NCI-H2171 treated with DMSO at 0.1 percent for 48 hours (cell line): ENCODE data around the gene PRDM16.

Experiments used
- DNase-seq: peaks from one replicate; lab custom pipeline; 2025; lab: John Stamatoyannopoulos, UW

The PRDM16 gene

DNA sequence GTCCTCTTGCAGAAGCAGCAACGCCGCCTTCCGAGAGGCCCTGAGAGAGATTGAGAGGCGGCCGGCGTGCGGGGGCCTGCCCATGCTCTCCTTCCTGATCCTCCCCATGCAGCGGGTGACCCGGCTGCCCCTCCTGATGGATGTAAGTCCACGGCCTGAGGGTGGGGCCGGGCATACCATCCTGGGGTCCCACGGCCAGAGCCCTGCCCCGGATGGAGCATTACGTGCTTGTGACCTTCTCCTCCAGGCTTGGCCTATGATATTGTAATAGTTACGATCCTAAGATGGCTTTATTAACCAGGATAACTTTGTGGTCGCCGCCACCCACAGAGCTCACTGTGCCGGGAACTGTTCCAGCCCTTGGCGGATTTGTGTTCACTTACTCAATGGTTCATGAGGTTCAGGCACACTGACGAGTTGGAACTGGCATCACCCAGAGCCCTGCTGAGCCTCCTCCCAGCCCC is 404.4 kb downstream of the PRDM16 start:
- DNase-seq = no peak

DNA sequence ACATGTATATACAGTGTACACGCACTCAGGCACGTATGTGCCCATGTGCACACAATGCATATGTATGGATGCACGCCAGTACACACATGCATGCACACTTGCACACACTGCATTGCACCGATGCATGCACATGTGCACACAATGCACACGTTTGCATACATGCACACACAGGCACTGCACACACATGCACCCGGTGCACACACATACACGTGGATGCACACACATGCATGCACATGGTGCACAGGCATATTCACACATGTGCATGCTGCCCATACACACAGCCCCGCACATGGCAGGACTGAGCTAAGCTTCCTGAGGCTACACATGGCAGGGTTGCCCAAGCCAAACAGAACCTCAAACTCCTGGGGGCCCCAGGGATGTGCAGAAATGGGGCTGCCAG is 405.0 kb downstream of the PRDM16 start:
- no peak for DNase-seq

DNA sequence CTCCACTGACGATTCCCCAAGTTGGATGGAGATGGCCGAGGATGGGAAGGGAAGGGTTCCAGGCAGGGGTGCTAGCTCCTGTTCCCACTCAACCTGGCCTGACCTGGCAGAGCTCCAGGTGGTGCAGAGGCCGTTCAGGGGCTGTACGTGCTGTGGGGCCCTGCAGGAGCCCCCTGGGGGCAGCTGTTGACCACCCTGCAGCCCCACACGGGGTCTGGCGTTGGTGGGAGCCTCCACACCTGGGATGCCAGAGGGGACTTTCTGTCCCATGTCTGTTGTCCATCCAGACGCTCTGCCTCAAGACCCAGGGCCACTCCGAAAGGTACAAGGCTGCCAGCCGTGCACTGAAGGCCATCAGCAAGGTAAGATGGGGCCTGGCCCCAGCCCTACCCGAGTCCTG is 405.4 kb downstream of the PRDM16 start:
- DNase-seq = no peak

DNA sequence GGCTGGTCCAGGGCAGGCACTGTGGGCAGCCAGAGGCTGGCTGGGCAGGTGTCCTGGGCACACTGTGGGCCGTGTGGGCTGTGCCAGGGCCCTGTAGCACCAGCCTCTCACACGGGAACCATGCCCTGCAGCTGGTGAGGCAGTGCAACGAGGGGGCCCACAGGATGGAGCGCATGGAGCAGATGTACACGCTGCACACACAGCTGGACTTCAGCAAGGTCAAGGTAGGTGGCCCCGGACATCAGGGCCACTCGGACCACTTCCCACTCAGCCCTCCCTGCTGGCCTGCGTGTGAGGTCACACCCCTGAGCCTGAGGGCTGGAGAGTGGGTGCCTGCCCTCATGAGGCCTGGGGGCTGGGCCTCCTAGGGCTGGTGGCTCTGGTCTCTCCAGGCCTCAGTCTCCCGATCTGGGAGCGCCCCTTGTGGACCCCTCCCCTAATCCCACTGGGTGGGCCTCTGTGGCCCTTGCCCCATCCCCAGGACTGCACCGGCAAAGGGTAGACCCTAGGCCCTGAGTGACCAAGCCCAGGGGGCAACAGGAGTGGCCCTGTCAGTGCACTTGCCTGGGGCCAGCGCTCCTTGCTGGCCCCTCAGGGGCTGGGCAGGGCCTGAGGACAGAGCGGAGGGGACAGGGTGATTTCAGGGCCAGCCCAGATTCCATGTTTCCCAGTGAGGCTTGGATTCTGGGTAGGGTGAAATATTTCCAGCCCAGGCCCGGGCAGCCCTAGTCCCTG is 407.0 kb downstream of the PRDM16 start:
- DNase-seq = no peak

DNA sequence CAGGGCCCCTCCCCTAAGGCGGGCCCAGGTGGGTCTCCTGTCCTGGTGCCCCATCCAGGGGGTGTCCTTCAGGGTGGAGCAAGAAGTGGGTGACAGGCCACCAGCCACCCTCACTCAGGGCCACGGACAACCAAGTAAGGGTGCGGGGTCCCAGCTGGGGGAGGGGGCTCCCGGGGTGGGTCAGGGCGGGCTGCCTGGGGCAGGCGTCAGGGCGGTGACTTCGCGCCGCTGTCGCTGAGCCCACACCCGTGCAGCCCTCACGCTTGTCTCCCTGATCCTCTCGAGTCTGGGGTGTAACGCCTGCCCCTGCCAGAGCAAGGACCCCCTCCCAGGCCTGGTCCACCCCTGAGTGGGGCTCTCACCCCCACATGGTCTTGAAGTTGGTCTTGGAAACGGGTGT is 407.7 kb downstream of the PRDM16 start:
- DNase-seq = no peak

DNA sequence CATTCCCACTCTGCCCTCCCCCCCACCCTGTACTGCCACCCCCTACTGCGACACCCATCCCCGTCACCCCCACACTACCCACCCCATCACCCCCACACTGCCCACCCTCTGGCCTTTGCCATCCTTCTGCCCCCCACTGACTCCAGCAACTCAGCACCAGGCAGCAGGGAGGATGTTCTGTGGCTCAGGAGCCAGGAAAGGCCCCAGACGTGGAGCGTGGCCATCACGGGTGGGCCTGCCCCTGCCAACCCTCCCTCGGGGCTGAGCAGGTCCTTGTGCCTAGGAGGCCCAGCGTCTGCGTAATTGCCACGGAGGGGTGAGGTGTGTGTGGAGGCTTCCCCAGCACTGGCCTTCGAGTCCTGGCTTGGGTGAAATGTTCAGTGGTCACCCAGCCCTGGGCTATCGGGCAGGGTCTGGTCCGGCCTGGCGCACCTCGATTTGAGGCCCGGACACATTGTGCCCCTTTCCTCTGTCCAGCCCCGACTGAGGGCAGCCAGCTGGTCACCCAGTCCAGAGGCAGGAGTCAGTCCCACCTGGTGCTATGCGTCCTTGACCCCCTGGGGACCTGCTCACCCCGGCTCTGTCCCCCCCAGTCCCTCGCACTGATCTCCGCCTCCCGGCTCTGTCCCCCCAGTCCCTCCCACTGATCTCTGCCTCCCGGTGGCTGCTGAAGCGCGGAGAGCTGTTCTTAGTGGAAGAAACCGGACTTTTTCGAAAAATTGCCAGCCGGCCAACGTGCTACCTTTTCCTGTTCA is 408.4 kb downstream of the PRDM16 start:
- DNase-seq = no peak

DNA sequence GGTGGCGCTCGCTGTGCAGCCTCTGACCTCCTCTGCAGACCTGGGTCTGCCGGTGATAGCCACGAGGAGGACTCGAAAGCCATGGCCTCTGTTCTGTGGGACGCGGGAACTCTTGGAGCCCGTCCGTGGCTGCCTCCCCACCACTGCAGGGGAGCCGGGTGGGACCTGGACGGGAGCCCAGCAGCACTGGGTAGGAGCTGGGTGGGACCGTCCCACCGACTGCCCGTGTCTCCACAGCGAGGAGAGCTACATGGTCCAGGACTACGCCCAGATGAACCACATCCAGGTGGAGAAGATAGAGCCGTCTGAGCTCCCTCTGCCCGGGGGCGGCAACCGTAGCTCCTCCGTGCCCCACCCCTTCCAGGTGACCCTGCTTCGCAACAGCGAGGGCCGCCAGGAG is 409.2 kb downstream of the PRDM16 start:
- DNase-seq = no peak

DNA sequence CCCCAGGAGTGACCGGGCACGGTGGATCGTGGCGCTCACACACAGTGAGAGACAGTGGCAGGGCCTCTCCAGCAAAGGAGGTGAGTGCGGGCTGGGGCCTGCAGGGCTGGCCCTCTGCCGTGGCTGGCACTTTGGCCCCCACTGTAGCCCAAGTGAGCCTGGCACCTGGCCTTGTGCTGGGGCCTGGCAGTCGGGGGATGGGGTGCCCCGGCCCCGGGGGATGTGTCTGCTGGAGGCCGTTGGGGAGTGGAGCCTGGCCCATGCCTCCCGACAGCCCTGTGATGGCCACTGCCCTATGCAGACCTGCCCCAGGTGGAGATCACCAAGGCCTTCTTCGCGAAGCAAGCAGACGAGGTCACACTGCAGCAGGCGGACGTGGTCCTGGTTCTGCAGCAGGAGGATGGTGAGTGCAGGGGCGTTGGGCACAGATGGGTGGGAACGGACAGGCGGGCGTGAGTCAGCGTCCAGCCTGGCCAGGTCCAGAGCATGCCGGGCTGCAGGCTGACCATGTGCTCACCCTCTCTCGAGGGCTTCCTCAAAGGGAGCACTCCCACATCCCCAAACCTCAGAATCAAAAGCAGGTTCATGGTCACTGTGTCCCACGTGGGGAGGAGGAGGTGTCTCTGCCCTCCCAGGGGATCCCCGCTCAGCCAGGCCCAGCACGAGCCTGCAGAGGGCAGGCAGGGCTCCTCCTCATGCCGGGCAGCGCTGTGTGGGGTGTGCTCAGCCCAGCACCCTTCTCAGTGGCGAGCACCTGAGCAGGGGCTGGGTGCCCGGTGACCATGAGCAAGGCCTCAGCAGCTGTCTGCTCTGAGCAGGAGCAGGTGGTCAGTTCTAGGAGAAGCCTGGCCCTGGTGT is 410.7 kb downstream of the PRDM16 start:
- DNase-seq = no peak

DNA sequence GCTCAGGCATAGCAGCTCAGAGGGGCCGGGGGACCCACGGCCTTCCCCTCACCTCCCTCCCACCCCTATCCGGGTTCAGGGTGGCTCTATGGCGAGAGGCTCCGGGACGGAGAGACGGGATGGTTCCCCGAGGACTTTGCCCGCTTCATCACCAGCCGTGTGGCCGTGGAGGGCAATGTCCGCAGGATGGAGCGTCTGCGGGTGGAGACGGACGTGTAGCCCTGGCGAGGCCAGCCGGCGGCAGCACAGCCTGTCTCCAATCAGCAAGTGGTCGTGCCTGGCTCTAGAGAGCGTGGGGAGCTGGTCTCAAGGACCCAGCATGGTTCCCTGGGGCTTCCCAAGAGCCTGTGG is 411.3 kb downstream of the PRDM16 start:
- DNase-seq = no peak

DNA sequence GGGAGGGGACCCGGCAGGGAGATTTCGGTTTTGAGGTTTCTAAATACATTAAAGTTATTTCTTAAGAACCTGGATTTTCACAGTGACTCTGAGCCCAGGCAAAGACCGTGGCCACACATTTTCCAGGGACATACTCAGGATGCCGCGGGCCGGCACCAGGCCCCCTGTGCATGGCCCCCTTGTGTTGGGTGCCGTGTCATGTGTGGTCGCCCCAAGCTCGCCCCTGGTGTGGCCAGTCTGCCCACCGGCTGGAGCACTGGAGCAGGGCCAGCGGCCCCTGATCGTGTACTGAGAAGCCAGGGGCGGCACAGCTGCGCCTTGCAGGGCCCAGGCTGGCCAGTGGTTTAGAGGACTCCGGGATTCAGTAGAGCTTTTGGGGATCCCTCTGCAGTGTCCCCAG is 412.0 kb downstream of the PRDM16 start:
- DNase-seq = no peak

DNA sequence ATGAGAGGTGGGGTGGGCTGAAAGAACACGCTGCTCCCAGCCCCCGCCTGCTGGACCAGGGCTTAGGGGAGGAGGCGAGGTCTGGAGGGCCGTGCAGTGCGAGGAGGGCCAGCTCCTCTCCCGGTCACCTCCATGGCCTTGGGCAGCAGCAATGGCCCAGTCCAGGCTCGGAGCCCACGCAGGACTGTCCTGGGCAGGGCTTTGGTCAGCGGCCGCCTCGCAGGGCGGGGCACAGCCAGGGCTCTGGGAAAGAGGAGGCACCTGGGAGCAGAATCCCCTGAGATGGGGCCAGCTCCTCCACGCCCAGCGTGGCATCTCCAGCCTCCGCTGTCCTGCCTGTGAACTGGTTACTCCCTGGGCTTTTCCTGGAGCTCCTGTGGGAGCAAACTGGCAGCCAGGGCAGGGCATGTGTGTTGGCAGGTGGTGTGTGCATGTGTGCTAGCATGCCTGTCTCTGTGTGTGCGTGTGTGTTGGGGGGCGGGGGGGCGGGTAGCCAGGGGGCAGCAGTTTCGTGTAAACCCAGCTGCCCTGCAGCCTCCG is 412.9 kb downstream of the PRDM16 start:
- DNase-seq = peak; percentile 13

DNA sequence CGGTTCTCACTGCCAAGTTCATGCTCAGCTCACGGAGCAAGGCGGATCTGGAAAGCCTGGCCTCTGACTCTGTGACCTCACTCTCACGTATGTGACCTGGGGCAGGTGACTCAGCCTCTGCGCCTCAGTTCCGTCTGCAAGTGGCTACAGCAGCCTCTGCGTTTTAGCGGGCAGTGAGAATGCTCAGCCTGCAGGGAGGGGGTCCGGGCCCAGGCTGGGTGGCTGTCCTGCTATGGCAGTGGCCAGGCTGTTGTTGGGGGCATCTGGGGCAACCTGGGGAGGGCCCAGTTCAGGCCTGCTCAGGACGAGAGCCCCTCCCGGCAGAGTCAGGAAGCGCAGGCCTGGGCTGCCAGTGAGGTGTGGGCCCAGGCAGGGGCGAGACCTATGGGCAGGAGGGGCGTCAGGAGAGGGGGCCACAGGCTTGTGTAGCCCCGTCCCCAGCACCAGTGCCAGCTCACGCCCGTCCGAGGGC is 413.4 kb downstream of the PRDM16 start:
- DNase-seq = no peak

DNA sequence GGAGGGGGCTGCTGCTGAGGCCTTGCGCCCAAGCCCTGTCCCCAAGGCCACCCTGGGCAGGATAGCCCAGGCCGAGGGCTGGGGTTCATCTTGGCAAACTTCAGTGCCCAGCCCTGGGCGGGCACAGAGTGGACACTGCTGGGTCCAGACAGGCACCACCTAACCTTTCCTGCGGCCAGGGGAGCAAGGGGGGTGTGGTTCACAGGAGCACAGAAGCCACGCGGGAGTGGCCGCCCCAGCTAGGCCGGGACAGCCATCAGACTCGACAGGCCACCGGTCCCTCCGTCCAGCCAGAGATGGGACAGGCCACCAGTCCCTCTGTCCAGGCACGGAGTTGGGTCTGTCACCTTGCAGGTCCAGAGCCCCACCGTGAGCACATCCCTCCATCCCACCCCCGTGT is 414.4 kb downstream of the PRDM16 start:
- no peak for DNase-seq

DNA sequence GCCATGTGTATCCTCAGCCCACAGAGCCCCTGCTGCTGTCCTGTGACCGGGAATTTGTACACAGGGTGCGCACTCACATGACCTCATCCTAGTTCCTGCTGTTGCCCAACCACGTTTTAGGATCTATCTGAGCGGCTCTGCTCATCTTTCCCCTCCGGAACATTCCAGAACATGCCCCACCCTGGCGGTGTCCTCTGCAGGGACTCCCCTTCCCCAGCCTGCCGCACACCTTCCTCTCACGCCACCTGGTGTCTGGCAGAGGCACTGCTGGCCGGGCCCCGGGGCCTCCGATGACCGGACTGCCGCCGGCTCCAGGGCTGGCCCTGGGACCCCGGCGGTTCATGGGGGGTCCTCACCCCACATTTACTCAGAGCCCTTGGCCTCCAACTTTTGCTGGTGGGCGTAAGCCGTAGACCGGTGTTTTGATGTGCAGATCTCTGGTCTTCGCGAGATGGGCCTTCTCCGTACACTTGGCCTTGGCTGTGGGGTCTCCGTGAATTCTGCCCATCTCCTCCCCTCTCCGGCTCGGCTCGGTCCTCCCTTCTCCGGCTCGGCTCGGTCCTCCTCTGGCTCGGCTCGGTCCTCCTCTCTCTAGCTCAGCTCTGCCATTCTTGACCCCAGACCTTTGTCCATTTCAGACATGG is 414.9 kb downstream of the PRDM16 start:
- DNase-seq = no peak

DNA sequence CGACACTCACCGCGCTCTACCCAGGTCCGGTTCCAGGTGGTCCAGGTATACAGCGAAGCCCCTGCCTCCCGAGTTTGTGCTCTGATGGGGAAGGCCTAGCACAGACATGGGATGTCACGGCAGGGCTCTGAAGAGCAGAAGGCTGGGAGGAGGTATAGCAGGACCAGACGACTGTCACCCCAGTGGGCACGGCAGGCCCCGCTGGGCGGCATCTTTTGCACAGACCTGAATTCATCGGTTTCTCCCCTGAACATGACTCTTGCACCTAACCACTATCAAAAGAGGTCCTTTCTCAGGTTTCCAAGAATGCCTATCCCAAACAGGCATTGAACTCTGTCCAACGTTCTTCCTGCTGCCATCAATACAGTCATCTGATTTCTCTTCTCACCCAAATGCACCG is 416.0 kb downstream of the PRDM16 start:
- no peak for DNase-seq
